CD8-positive, alpha-beta memory T cell (primary cell): ENCODE measurements around the gene MYO5B. TPM values are rescaled to one million over a fixed set of nuclear protein-coding genes. Genes with fewer than 3 reads are reported as not detected.

ENCODE experiments used
- CTCF ChIA-PET: fragments of 350-600 bp; sonication (Branson Sonifier 250); formaldehyde crosslinking; loops from one replicate; lab custom pipeline; 2021; ENCODE audit warnings: antibody characterized with exemption; lab: Charles Lee
- POLR2A ChIA-PET: fragments of 350-600 bp; sonication (Branson Sonifier 250); formaldehyde crosslinking; loops from one replicate; lab custom pipeline; 2021; ENCODE audit warnings: antibody characterized with exemption; lab: Charles Lee
- DNase-seq, 5 donors: peaks; one replicate each; pipeline versions ENCODE4 v3.0.0 to v3.0.0-alpha.2; 2020 to 2022; ENCODE audit warnings: mixed read lengths in 1 of 5
- H3K27ac ChIP-seq: one replicate; pipeline ENCODE4 v1.7.0; 2013; ENCODE audit warnings: low read depth, mild to moderate bottlenecking, low read length, moderate library complexity
- H3K27me3 ChIP-seq: 2 replicates; pipeline ENCODE4 v1.7.0; 2013; ENCODE audit warnings: low read length, mild to moderate bottlenecking; ENCODE audit not compliant: insufficient read depth, poor library complexity, severe bottlenecking
- H3K36me3 ChIP-seq: 2 replicates; pipeline ENCODE4 v1.7.0; 2013; ENCODE audit warnings: mild to moderate bottlenecking, low read length, moderate library complexity; ENCODE audit not compliant: insufficient read depth
- H3K4me1 ChIP-seq: 2 replicates; pipeline ENCODE4 v1.7.0; 2013; ENCODE audit warnings: mild to moderate bottlenecking, low read length, moderate library complexity; ENCODE audit not compliant: insufficient read depth
- H3K4me3 ChIP-seq: 2 replicates; pipeline ENCODE4 v1.7.0; 2013; ENCODE audit warnings: mild to moderate bottlenecking, low read length
- H3K9me3 ChIP-seq: 2 replicates; pipeline ENCODE4 v1.7.0; 2013; ENCODE audit warnings: mild to moderate bottlenecking, low read length
- H3K27ac Mint-ChIP-seq, 8 donors: one replicate each; pipeline ENCODE4 v1.8.0; 2020 to 2021; ENCODE audit warnings: mixed read lengths in 8 of 8, mild to moderate bottlenecking in 6 of 8, inconsistent platforms in 3 of 8, moderate library complexity in 3 of 8
- H3K27me3 Mint-ChIP-seq, 2 donors: one replicate each; pipeline ENCODE4 v1.8.0; 2020 to 2021; ENCODE audit warnings: mixed read lengths in 2 of 2, mild to moderate bottlenecking in 1 of 2, moderate library complexity in 1 of 2
- H3K36me3 Mint-ChIP-seq, 3 donors: one replicate each; pipeline ENCODE4 v1.8.0; 2020 to 2021; ENCODE audit warnings: mixed read lengths in 3 of 3, inconsistent platforms in 1 of 3, mild to moderate bottlenecking in 1 of 3
- H3K4me1 Mint-ChIP-seq, 3 donors: one replicate each; pipeline ENCODE4 v1.8.0; 2020 to 2021; ENCODE audit warnings: mixed read lengths in 3 of 3, inconsistent platforms in 1 of 3, mild to moderate bottlenecking in 1 of 3
- H3K4me3 Mint-ChIP-seq, 7 donors: one replicate each; pipeline ENCODE4 v1.8.0; 2020 to 2021; ENCODE audit warnings: mixed read lengths in 7 of 7, mild to moderate bottlenecking in 6 of 7, moderate library complexity in 4 of 7, inconsistent platforms in 2 of 7
- H3K9me3 Mint-ChIP-seq, 5 donors: one replicate each; pipeline ENCODE4 v1.8.0; 2020 to 2022; ENCODE audit warnings: mixed read lengths in 5 of 5, mild to moderate bottlenecking in 3 of 5, moderate library complexity in 2 of 5, inconsistent platforms in 1 of 5
- polyA plus RNA-seq: library from polyadenylated mRNA; unstranded; fragments of 300-500 nt; fragmentation: Illumina TruSeq; gene quantifications from one replicate; pipeline ENCODE4 v1.2.3, GENCODE V29; 2021
- total RNA-seq, 2 experiments: library from RNA; stranded (reverse); gene quantifications; one replicate each; pipeline ENCODE4 v1.2.3, GENCODE V29; 2021

MYO5B gene
- total and polyA plus RNA-seq, 3 experiments from 2014 or later = 0.07 to 0.11 TPM; not detected in 1

- Mint-ChIP-seq H3K4me3 (no peak overlapping the region), H3K27ac (no peak overlapping the region), H3K36me3 (peaks cover 0 to 1% (median 0%) of the 10 kb centered on the region in 3 donors), H3K9me3 (no peaks in the 10 kb centered on the region), H3K27me3 (peaks cover 27 to 64% of the 10 kb centered on the region in 2 donors), H3K4me1 (peaks cover 3% of the 10 kb centered on the region in 3 donors)
- ChIA-PET POLR2A (no interaction called here), CTCF (interaction anchor here (3.3 kb wide), 1 partner anchor 9 kb away, joined by 10 read pairs; no protein-coding TSS in a partner anchor)
- DNase-seq = no peak
- no peaks in the 10 kb centered on the region for H3K9me3 ChIP-seq
- H3K36me3 ChIP-seq = no peaks in the 10 kb centered on the region
- no peaks in the 10 kb centered on the region for H3K4me1 ChIP-seq
- no peak overlapping the region for H3K4me3 ChIP-seq
- H3K27ac ChIP-seq = no peak overlapping the region
- peaks cover 6% of the 10 kb centered on the region for H3K27me3 ChIP-seq
These were observed 14.4 kb upstream of the MYO5B start for GRCh38 chr18:50209311-50209710.

GRCh38 chr18:50207722-50208121, 12.8 kb upstream of the MYO5B start:
- Mint-ChIP-seq H3K9me3 (no peaks in the 10 kb centered on the region), H3K4me1 (peaks cover 5 to 11% (median 9%) of the 10 kb centered on the region in 3 donors), H3K4me3 (no peak overlapping the region), H3K27ac (no peak overlapping the region), H3K36me3 (peaks cover 0 to 1% (median 0%) of the 10 kb centered on the region in 3 donors), H3K27me3 (peaks cover 34 to 66% of the 10 kb centered on the region in 2 donors)
- H3K27ac ChIP-seq = no peak overlapping the region
- ChIA-PET POLR2A (no interaction called here), CTCF (interaction anchor here (1.7 to 3.3 kb wide), 2 partner anchors 11 to 149 kb away, joined by 7 to 10 read pairs; no protein-coding TSS in a partner anchor)
- no peaks in the 10 kb centered on the region for H3K9me3 ChIP-seq
- H3K27me3 ChIP-seq = peaks cover 7% of the 10 kb centered on the region
- DNase-seq = no peak
- H3K36me3 ChIP-seq = no peaks in the 10 kb centered on the region
- peaks cover 4% of the 10 kb centered on the region for H3K4me1 ChIP-seq
- H3K4me3 ChIP-seq = no peak overlapping the region

GRCh38 chr18:50203801-50204604, 9.1 kb upstream of the MYO5B start:
- H3K4me1 Mint-ChIP-seq = peaks cover 5 to 11% (median 9%) of the 10 kb centered on the region in 3 donors
- Histone ChIP-seq H3K27ac (no peak overlapping the region), H3K4me3 (no peak overlapping the region), H3K9me3 (no peaks in the 10 kb centered on the region), H3K27me3 (peaks cover 7% of the 10 kb centered on the region), H3K36me3 (no peaks in the 10 kb centered on the region), H3K4me1 (peaks cover 4% of the 10 kb centered on the region)
- peak overlapping the region in 1 of 8 donors; percentile 64 for H3K27ac Mint-ChIP-seq
- H3K9me3 Mint-ChIP-seq = peaks cover 0 to 10% (median 7%) of the 10 kb centered on the region in 5 donors
- POLR2A ChIA-PET = no interaction called here
- peaks cover 0 to 1% (median 0%) of the 10 kb centered on the region in 3 donors for H3K36me3 Mint-ChIP-seq
- H3K27me3 Mint-ChIP-seq = peaks cover 35 to 64% of the 10 kb centered on the region in 2 donors
- CTCF ChIA-PET = interaction anchor here (2.1 kb wide), 1 partner anchor 152 kb away, joined by 8 read pairs; no protein-coding TSS in a partner anchor
- H3K4me3 Mint-ChIP-seq = peak overlapping the region in 1 of 7 donors; percentile 80
- no peak for DNase-seq

- H3K27ac Mint-ChIP-seq = no peak overlapping the region
These were observed 6.6 kb upstream of the MYO5B start for GRCh38 chr18:50201476-50202018.

GRCh38 chr18:50199921-50200320, 5.0 kb upstream of the MYO5B start:
- peaks cover 0 to 10% (median 8%) of the 10 kb centered on the region in 5 donors for H3K9me3 Mint-ChIP-seq
- no peak for DNase-seq
- H3K27me3 Mint-ChIP-seq = peaks cover 53 to 79% of the 10 kb centered on the region in 2 donors
- CTCF ChIA-PET = no interaction called here
- POLR2A ChIA-PET = no interaction called here
- H3K36me3 Mint-ChIP-seq = peaks cover 0 to 5% (median 0%) of the 10 kb centered on the region in 3 donors
- no peak overlapping the region for H3K4me3 Mint-ChIP-seq
- no peaks in the 10 kb centered on the region for H3K9me3 ChIP-seq
- H3K36me3 ChIP-seq = no peaks in the 10 kb centered on the region
- peaks cover 13 to 21% (median 16%) of the 10 kb centered on the region in 3 donors for H3K4me1 Mint-ChIP-seq
- H3K27ac ChIP-seq = no peak overlapping the region
- no peak overlapping the region for H3K4me3 ChIP-seq
- peaks cover 8% of the 10 kb centered on the region for H3K4me1 ChIP-seq
- H3K27me3 ChIP-seq = peaks cover 19% of the 10 kb centered on the region
- no peak overlapping the region for H3K27ac Mint-ChIP-seq

More at GRCh38 chr18:50201476-50202018, 6.6 kb upstream of the MYO5B start:
- POLR2A ChIA-PET = no interaction called here
- peaks cover 9 to 12% (median 10%) of the 10 kb centered on the region in 3 donors for H3K4me1 Mint-ChIP-seq
- no peak overlapping the region for H3K4me3 Mint-ChIP-seq
- peaks cover 10% of the 10 kb centered on the region for H3K27me3 ChIP-seq
- peaks cover 46 to 78% of the 10 kb centered on the region in 2 donors for H3K27me3 Mint-ChIP-seq
- H3K36me3 Mint-ChIP-seq = peaks cover 0 to 5% (median 1%) of the 10 kb centered on the region in 3 donors
- peaks cover 0 to 10% (median 8%) of the 10 kb centered on the region in 5 donors for H3K9me3 Mint-ChIP-seq
- no peaks in the 10 kb centered on the region for H3K9me3 ChIP-seq
- H3K4me3 ChIP-seq = no peak overlapping the region
- CTCF ChIA-PET = no interaction called here
- H3K27ac ChIP-seq = no peak overlapping the region
- H3K36me3 ChIP-seq = no peaks in the 10 kb centered on the region
- peaks cover 4% of the 10 kb centered on the region for H3K4me1 ChIP-seq
- DNase-seq = no peak

- Histone ChIP-seq H3K4me3 (no peak overlapping the region), H3K36me3 (no peaks in the 10 kb centered on the region), H3K4me1 (peaks cover 8% of the 10 kb centered on the region), H3K27ac (no peak overlapping the region), H3K27me3 (peaks cover 14% of the 10 kb centered on the region), H3K9me3 (no peaks in the 10 kb centered on the region)
- ChIA-PET POLR2A (no interaction called here), CTCF (no interaction called here)
- no peak overlapping the region for H3K4me3 Mint-ChIP-seq
- H3K4me1 Mint-ChIP-seq = peaks cover 11 to 19% (median 14%) of the 10 kb centered on the region in 3 donors
- H3K36me3 Mint-ChIP-seq = peaks cover 0 to 5% (median 0%) of the 10 kb centered on the region in 3 donors
- H3K27me3 Mint-ChIP-seq = peaks cover 50 to 74% of the 10 kb centered on the region in 2 donors
- H3K27ac Mint-ChIP-seq = no peak overlapping the region
- peaks cover 0 to 10% (median 8%) of the 10 kb centered on the region in 5 donors for H3K9me3 Mint-ChIP-seq
- DNase-seq = no peak
These were observed 4.5 kb upstream of the MYO5B start for GRCh38 chr18:50199346-50199855.

GRCh38 chr18:50196261-50196660, 1.3 kb upstream of the MYO5B start:
- CTCF ChIA-PET = interaction anchor here (1.6 kb wide), 1 partner anchor 686 kb away, joined by 4 read pairs; no protein-coding TSS in a partner anchor
- peaks cover 20% of the 10 kb centered on the region for H3K27me3 ChIP-seq

More at GRCh38 chr18:50196261-50196660, 1.3 kb upstream of the MYO5B start:
- H3K27ac ChIP-seq = no peak overlapping the region
- Mint-ChIP-seq H3K27me3 (peaks cover 56 to 80% of the 10 kb centered on the region in 2 donors), H3K27ac (no peak overlapping the region), H3K4me1 (peaks cover 8 to 20% (median 19%) of the 10 kb centered on the region in 3 donors), H3K36me3 (peaks cover 0 to 5% (median 0%) of the 10 kb centered on the region in 3 donors), H3K9me3 (peaks cover 0 to 10% (median 8%) of the 10 kb centered on the region in 5 donors), H3K4me3 (peak overlapping the region in 4 of 7 donors; percentile 25 to 73 (median 41))
- no peaks in the 10 kb centered on the region for H3K9me3 ChIP-seq
- POLR2A ChIA-PET = no interaction called here
- peaks cover 4% of the 10 kb centered on the region for H3K4me1 ChIP-seq
- H3K36me3 ChIP-seq = no peaks in the 10 kb centered on the region
- no peak for DNase-seq
- H3K4me3 ChIP-seq = no peak overlapping the region
